SK-N-SH (cell line): ENCODE results near the gene AGRP. TPM values are rescaled to one million over a fixed set of nuclear protein-coding genes. Genes with fewer than 3 reads are reported as not detected.

Source experiments
- CTCF ChIA-PET: fragments of 300-600, 350-600 bp; formaldehyde crosslinking; extraction: SDS; loops from one replicate; lab custom pipeline; 2021; lab: Yijun Ruan, JAX
- POLR2A ChIA-PET: fragments of 350-600 bp; sonication (Branson Sonifier 250); formaldehyde crosslinking; extraction: SDS; loops from one replicate; lab custom pipeline; 2020; ENCODE audit warnings: antibody characterized with exemption, inconsistent platforms; lab: Yijun Ruan, JAX
- DNase-seq: peaks from one replicate; pipeline ENCODE4 v3.0.0; 2012
- H2AFZ ChIP-seq: fragments of 200-600 bp; sonication (generic); 2 replicates; pipeline ENCODE4 v1.8.1; 2016; ENCODE audit warnings: antibody characterized with exemption, mild to moderate bottlenecking, low read depth
- H3F3A ChIP-seq: fragments of 200-600 bp; sonication (generic); replicated peaks from 2 replicates; pipeline ENCODE3; 2016; ENCODE audit warnings: antibody characterized with exemption, mild to moderate bottlenecking; ENCODE audit not compliant: insufficient read depth
- H3K27ac ChIP-seq, 2 experiments: fragments of 200-500 bp in 1 of 2; fragments of 200-600 bp in 1 of 2; sonication (Bioruptor generic) in 1 of 2; sonication (generic), shearing (Covaris generic) in 1 of 2; 2 replicates each; pipeline versions ENCODE4 v1.5.1 to v1.6.1; 2014 to 2016; ENCODE audit warnings: low read depth in 2 of 2, inconsistent platforms in 1 of 2, low read length in 1 of 2, mild to moderate bottlenecking in 1 of 2, mixed read lengths in 1 of 2
- H3K27me3 ChIP-seq: fragments of 200-600 bp; sonication (generic), shearing (Covaris generic); 2 replicates; pipeline ENCODE4 v1.6.1; 2016; ENCODE audit warnings: mixed run types; ENCODE audit not compliant: insufficient read depth
- H3K36me3 ChIP-seq, 2 experiments: fragments of 200-500 bp in 1 of 2; fragments of 200-600 bp in 1 of 2; sonication (Bioruptor generic) in 1 of 2; sonication (generic) in 1 of 2; replicated peaks in 1 of 2; 2 replicates each; pipeline versions ENCODE3 to v1.5.1; 2014 to 2016; ENCODE audit warnings: low read length in 1 of 2, mild to moderate bottlenecking in 1 of 2; ENCODE audit not compliant: insufficient read depth in 2 of 2, control insufficient read depth in 1 of 2
- H3K4me1 ChIP-seq, 2 experiments: fragments of 200-500 bp in 1 of 2; fragments of 200-600 bp in 1 of 2; sonication (Bioruptor generic) in 1 of 2; sonication (generic), shearing (Covaris generic) in 1 of 2; 2 replicates each; pipeline versions ENCODE4 v1.5.1 to v1.6.1; 2014 to 2016; ENCODE audit warnings: low read depth in 1 of 2, low read length in 1 of 2, mixed run types in 1 of 2; ENCODE audit not compliant: insufficient read depth in 2 of 2, control insufficient read depth in 1 of 2
- H3K4me2 ChIP-seq: fragments of 200-600 bp; sonication (generic), shearing (Covaris generic); 2 replicates; pipeline ENCODE4 v1.6.1; 2017; ENCODE audit warnings: mixed run types
- H3K4me3 ChIP-seq, 2 experiments: fragments of 200-500 bp in 1 of 2; fragments of 200-600 bp in 1 of 2; sonication (Bioruptor generic) in 1 of 2; sonication (generic), shearing (Covaris generic) in 1 of 2; 2 replicates each; pipeline versions ENCODE4 v1.5.1 to v1.8.1; 2014 to 2016; ENCODE audit warnings: low read depth in 2 of 2, inconsistent platforms in 1 of 2, low read length in 1 of 2, mild to moderate bottlenecking in 1 of 2, mixed read lengths in 1 of 2, moderate library complexity in 1 of 2
- H3K79me2 ChIP-seq: fragments of 200-600 bp; sonication (generic); 2 replicates; pipeline ENCODE4 v1.8.1; 2017; ENCODE audit warnings: mild to moderate bottlenecking; ENCODE audit not compliant: insufficient read depth
- H3K9ac ChIP-seq: fragments of 200-600 bp; sonication (generic); 2 replicates; pipeline ENCODE4 v1.6.1; 2017; ENCODE audit warnings: mixed run types
- H3K9me2 ChIP-seq: fragments of 200-600 bp; sonication (generic); 2 replicates; pipeline ENCODE4 v1.6.1; 2017; ENCODE audit warnings: mixed run types
- H3K9me3 ChIP-seq: fragments of 200-600 bp; sonication (generic); 2 replicates; pipeline ENCODE4 v1.6.1; 2017; ENCODE audit warnings: mixed run types, mild to moderate bottlenecking, moderate library complexity
- H4K20me1 ChIP-seq: fragments of 200-600 bp; sonication (generic); 2 replicates; pipeline ENCODE4 v1.6.1; 2017; ENCODE audit warnings: mild to moderate bottlenecking, mixed run types; ENCODE audit not compliant: insufficient read depth
- ELF1 ChIP-seq: IDR thresholded peaks from 2 replicates; pipeline ENCODE4 v1.4.0; 2012
- EZH2phosphoT487 ChIP-seq: fragments of 200-600 bp; sonication (generic); IDR thresholded peaks from 2 replicates; pipeline ENCODE4 v1.6.1; 2017; ENCODE audit warnings: low read depth, mixed run types, mild to moderate bottlenecking, antibody characterized with exemption, moderate library complexity, borderline replicate concordance
- FOXM1 ChIP-seq: IDR thresholded peaks from 2 replicates; pipeline ENCODE4 v1.4.0; 2012; ENCODE audit warnings: low read depth, mild to moderate bottlenecking
- GABPA ChIP-seq: IDR thresholded peaks from 2 replicates; pipeline ENCODE4 v1.4.0; 2012; ENCODE audit warnings: low read depth, mild to moderate bottlenecking
- MEF2A ChIP-seq: IDR thresholded peaks from 2 replicates; pipeline ENCODE4 v1.4.0; 2012; ENCODE audit warnings: low read depth, borderline replicate concordance
- MXI1 ChIP-seq: IDR thresholded peaks from 2 replicates; pipeline ENCODE4 v1.6.1; 2012; ENCODE audit warnings: mild to moderate bottlenecking, low read depth, low read length, improper control_type of control experiment
- NFIC ChIP-seq: IDR thresholded peaks from 2 replicates; pipeline ENCODE4 v1.4.0; 2012; ENCODE audit warnings: borderline replicate concordance
- NRF1 ChIP-seq: IDR thresholded peaks from 2 replicates; pipeline ENCODE4 v1.6.1; 2012; ENCODE audit warnings: low read depth, mild to moderate bottlenecking, low read length
- RAD21 ChIP-seq: IDR thresholded peaks from 2 replicates; pipeline ENCODE4 v1.6.1; 2012; ENCODE audit warnings: mild to moderate bottlenecking, low read length
- RCOR1 ChIP-seq: fragments of 150-350 bp; IDR thresholded peaks from 2 replicates; pipeline ENCODE4 v1.6.1; 2017; ENCODE audit warnings: antibody characterized with exemption, low read length
- TAF1 ChIP-seq: IDR thresholded peaks from 2 replicates; pipeline ENCODE4 v1.6.1; 2012; ENCODE audit warnings: low read depth, mild to moderate bottlenecking, low read length, moderate library complexity, borderline replicate concordance
- TEAD4 ChIP-seq: IDR thresholded peaks from 2 replicates; pipeline ENCODE4 v1.4.0; 2012; ENCODE audit warnings: mild to moderate bottlenecking, borderline replicate concordance; ENCODE audit not compliant: insufficient read depth
- USF1 ChIP-seq: IDR thresholded peaks from 2 replicates; pipeline ENCODE4 v1.4.0; 2012; ENCODE audit warnings: low read depth, borderline replicate concordance
- WGBS: methylation state at CpG from one replicate; pipeline ENCODE4 v1.1.6; 2017; ENCODE audit warnings: low lambda C conversion rate; 5-methylcytosine and 5-hydroxymethylcytosine counted together
- polyA plus RNA-seq, 3 experiments: library from polyadenylated mRNA; depleted of rRNA; stranded (reverse); fragments of >200 nt; gene quantifications; 2 replicates each; pipeline ENCODE4 v1.2.3, GENCODE V29; 2012
- TF ChIP-seq, protein P1 (sequence below): fragments of 200-600 bp; sonication (generic); IDR thresholded peaks from 2 replicates; pipeline ENCODE4 v1.6.1; 2017; ENCODE audit warnings: antibody characterized with exemption, mild to moderate bottlenecking, moderate library complexity
- TF ChIP-seq, protein P2 (sequence below): IDR thresholded peaks from 2 replicates; pipeline ENCODE4 v1.6.1; 2012; ENCODE audit warnings: mild to moderate bottlenecking, low read depth, low read length, moderate library complexity
- TF ChIP-seq, protein P3 (sequence below): IDR thresholded peaks from 2 replicates; pipeline ENCODE4 v1.4.0; 2012; ENCODE audit warnings: low read depth

Gene AGRP
- polyA plus RNA-seq, 1 of the 3 experiments (the other 2 are of a cell fraction) = not detected

DNA sequence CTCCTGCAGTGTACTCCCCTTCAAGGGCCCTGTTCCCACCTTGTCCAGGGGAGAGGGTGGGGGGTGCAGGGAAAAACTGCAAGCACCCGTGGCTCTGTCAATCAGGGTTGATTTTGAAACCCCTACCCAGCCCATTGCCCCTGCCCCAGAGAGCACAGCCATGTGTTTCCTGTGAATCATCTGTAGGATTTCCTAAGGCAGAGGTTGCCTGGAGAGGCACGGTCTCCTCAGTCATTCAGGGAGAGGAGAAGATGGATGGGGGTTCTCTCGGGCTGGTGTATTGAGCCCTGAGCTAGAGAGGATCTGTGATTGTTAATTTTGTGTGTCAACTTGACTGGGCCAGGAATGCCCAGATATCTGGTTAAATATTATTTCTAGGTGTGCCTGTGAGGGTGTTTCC, 3.5 kb upstream of the AGRP start:
- Histone ChIP-seq H3K27ac (no peak overlapping the region), H4K20me1 (no peaks in the 10 kb centered on the region), H3K79me2 (peaks cover 12% of the 10 kb centered on the region), H3K9ac (no peak overlapping the region), H3K9me2 (no peaks in the 10 kb centered on the region), H3K27me3 (no peaks in the 10 kb centered on the region), H2AFZ (no peak overlapping the region), H3F3A (peaks cover 5% of the 10 kb centered on the region), H3K4me2 (no peak overlapping the region), H3K9me3 (no peaks in the 10 kb centered on the region), H3K4me1 (peaks cover 6 to 17% of the 10 kb centered on the region in 2 experiments; a peak in 1 of 4 replicates), H3K36me3 (peaks cover 0 to 3% of the 10 kb centered on the region in 2 experiments), H3K4me3 (no peak overlapping the region)
- ChIA-PET POLR2A (no interaction called here), CTCF (interaction anchor here (7.4 kb wide), 1 partner anchor 29 kb away, joined by 57 read pairs; no protein-coding TSS in a partner anchor)
- WGBS = 77% methylated on average over 3 of the region's 3 CpGs
- TF ChIP-seq TAF1 (no peak), FOXM1 (no peak), MEF2A (no peak), NFIC (no peak), RCOR1 (no peak), GABPA (no peak), NRF1 (no peak), EZH2phosphoT487 (no peak), MXI1 (no peak), TEAD4 (no peak), ELF1 (no peak), RAD21 (no peak), USF1 (no peak)
- TF ChIP-seq, protein P1, sequence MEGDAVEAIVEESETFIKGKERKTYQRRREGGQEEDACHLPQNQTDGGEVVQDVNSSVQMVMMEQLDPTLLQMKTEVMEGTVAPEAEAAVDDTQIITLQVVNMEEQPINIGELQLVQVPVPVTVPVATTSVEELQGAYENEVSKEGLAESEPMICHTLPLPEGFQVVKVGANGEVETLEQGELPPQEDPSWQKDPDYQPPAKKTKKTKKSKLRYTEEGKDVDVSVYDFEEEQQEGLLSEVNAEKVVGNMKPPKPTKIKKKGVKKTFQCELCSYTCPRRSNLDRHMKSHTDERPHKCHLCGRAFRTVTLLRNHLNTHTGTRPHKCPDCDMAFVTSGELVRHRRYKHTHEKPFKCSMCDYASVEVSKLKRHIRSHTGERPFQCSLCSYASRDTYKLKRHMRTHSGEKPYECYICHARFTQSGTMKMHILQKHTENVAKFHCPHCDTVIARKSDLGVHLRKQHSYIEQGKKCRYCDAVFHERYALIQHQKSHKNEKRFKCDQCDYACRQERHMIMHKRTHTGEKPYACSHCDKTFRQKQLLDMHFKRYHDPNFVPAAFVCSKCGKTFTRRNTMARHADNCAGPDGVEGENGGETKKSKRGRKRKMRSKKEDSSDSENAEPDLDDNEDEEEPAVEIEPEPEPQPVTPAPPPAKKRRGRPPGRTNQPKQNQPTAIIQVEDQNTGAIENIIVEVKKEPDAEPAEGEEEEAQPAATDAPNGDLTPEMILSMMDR = no peak
- TF ChIP-seq, protein P2, sequence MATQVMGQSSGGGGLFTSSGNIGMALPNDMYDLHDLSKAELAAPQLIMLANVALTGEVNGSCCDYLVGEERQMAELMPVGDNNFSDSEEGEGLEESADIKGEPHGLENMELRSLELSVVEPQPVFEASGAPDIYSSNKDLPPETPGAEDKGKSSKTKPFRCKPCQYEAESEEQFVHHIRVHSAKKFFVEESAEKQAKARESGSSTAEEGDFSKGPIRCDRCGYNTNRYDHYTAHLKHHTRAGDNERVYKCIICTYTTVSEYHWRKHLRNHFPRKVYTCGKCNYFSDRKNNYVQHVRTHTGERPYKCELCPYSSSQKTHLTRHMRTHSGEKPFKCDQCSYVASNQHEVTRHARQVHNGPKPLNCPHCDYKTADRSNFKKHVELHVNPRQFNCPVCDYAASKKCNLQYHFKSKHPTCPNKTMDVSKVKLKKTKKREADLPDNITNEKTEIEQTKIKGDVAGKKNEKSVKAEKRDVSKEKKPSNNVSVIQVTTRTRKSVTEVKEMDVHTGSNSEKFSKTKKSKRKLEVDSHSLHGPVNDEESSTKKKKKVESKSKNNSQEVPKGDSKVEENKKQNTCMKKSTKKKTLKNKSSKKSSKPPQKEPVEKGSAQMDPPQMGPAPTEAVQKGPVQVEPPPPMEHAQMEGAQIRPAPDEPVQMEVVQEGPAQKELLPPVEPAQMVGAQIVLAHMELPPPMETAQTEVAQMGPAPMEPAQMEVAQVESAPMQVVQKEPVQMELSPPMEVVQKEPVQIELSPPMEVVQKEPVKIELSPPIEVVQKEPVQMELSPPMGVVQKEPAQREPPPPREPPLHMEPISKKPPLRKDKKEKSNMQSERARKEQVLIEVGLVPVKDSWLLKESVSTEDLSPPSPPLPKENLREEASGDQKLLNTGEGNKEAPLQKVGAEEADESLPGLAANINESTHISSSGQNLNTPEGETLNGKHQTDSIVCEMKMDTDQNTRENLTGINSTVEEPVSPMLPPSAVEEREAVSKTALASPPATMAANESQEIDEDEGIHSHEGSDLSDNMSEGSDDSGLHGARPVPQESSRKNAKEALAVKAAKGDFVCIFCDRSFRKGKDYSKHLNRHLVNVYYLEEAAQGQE = no peak
- TF ChIP-seq, protein P3, sequence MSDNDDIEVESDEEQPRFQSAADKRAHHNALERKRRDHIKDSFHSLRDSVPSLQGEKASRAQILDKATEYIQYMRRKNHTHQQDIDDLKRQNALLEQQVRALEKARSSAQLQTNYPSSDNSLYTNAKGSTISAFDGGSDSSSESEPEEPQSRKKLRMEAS = no peak
- no peak for DNase-seq
